GF-D8 (cell line): ENCODE measurements around the gene AKAP12.

ENCODE experiments used
- DNase-seq: peaks from one replicate; lab custom pipeline; 2025; lab: John Stamatoyannopoulos, UW

The AKAP12 gene

DNA sequence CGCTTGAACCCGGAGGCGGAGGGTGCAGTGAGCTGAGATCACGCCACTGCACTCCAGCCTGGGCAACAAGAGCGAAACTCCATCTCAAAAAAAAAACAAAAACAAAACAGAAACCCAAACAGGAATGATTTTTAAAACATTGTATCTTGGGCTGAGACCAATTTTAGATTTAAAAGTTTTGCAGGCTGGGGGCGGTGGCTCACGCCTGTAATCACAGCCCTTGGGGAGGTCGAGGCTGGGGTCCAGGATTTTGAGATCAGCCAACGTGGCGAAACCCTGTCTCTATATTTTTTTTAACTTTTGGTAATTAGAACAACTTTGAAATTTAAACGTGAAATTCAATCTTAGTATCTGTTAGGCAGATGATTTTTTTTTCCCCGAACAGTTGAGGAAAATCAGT, 70.5 kb downstream of the AKAP12 start:
- no peak for DNase-seq

GRCh38 chr6:151310852-151311767, 71.3 kb downstream of the AKAP12 start:
- peak; percentile 11 for DNase-seq

DNA sequence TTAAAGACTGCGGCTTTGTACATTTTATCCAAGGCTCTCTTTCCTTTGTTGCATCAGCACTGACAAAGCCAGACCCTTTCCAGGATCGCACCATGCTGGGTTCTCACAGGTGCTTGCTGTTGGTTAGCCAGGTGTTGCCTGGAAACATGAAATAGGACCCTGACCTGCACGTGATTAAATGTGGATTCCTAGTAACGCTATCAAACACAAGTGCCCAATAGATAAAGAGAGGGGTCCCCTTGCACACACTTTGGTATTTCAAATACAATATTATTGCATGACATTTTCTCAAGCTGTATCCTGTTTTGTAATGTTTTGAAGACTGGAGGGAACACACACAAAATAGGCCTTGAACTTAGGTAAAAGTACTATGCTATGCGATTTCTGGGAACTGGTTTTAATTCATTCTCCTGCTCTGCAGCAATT, 73.3 kb downstream of the AKAP12 start:
- peak; percentile 63 for DNase-seq

DNA sequence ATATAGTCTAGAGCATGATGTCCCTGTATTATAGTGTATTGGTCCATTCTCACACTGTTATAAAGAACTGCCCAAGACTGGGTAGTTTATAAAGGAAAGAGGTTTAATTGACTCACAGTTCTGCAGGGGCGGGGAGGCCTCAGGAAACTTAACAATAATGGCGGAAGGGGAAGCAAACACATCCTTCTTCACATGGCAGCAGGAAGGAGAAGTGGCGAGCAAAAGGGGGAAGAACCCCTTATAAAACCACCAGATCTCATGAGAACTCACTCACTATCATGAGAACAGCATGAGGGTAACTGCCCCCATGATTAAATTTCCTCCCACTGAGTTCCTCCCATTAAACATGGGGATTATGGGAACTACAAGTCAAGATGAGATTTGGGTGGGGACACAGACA, 75.9 kb downstream of the AKAP12 start:
- peak; percentile 57 for DNase-seq

- DNase-seq, result no peak
Observed at GRCh38 chr6:151317103-151317994, 77.6 kb downstream of the AKAP12 start.

DNA sequence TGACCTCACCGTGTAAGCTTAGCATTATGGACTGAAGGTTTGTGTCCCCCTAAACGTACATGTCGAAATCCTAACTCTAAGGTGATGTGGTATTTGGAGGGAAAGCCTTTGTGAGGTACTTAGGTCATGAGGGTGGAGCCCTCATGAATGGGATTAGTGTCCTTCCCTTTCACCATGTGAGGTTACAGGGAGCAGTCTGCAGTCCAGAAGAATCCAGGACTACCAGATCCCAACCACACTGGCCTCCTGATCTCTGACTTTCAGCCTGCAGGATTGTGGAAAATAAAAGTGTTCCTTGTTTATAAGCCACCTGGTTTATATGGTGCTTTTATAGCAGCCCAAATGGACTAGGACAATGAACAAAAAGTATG, 78.2 kb downstream of the AKAP12 start:
- no peak for DNase-seq

- DNase-seq, result no peak
Observed at GRCh38 chr6:151320140-151320539, 80.4 kb downstream of the AKAP12 start.

DNA sequence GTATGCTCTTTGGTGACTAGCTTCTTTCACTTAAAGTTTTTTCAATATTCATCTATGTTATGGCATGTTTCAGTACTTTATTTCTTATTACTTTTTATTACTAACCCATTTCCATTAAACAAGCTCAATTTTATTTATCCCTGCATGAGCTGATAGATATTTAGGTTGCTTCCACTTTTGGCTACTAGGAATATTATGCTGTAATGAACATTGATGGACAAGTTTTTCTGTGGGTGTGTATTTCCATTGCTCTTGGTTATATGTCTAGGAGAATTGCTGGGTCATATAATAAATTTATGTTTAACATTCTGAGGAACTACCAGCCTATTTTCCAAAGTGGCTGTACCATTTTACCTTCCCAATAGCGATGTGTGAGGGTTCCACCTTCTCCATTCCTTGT, 81.7 kb downstream of the AKAP12 start:
- no peak for DNase-seq

DNA sequence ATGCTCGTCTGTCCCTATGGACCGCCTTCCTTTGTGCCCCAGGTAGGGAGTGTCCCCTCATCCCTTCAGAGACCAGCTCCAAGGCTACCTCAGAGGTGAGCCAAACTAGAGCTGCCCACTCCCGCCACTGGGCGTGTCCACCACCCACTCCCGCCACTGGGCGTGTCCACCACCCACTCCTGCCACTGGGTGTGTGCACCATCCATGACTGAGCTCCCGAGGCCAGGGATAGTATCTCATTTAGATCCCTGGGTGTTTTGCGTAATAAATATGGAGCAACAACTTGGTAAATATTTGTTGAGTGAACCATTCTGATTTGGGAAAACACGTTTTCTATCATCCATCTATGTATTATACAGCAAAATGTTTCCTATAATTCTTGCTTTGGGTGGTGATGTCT, 82.8 kb downstream of the AKAP12 start:
- no peak for DNase-seq

DNA sequence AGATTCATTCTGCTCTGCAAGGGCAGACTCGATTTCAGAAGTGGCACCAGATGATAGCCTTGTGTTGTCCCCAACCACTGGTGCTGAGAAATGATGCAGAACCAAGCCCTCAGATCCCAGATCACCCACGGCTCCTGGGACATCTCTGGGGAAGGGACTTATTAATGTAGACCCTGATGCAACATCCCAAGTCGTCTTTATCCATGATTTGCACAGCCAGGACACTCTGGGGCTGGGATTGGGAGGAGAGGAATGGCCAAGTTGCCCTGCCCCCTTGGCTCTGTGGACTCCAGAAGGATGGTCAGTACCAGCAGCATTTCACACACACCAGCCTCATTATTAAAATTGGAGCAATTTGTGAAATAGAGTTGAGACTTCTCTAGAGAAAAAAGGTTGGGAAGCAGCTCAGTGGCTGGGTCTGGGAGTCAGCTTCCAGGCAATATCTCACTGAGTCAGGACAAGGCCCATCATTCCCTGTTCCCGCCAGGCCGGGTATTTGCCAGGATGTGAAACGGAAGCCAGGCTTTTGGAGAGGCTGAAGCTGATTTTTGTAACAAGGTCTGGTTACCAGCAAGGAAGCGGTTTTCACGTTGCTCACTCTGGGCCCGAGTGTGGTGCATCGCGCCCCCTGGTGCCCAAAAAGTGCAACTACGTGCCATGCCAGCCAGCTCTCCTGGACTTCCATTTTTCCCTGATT, 84.2 kb downstream of the AKAP12 start:
- no peak for DNase-seq

- no peak for DNase-seq
Observed at GRCh38 chr6:151324488-151324825, 84.7 kb downstream of the AKAP12 start.

DNA sequence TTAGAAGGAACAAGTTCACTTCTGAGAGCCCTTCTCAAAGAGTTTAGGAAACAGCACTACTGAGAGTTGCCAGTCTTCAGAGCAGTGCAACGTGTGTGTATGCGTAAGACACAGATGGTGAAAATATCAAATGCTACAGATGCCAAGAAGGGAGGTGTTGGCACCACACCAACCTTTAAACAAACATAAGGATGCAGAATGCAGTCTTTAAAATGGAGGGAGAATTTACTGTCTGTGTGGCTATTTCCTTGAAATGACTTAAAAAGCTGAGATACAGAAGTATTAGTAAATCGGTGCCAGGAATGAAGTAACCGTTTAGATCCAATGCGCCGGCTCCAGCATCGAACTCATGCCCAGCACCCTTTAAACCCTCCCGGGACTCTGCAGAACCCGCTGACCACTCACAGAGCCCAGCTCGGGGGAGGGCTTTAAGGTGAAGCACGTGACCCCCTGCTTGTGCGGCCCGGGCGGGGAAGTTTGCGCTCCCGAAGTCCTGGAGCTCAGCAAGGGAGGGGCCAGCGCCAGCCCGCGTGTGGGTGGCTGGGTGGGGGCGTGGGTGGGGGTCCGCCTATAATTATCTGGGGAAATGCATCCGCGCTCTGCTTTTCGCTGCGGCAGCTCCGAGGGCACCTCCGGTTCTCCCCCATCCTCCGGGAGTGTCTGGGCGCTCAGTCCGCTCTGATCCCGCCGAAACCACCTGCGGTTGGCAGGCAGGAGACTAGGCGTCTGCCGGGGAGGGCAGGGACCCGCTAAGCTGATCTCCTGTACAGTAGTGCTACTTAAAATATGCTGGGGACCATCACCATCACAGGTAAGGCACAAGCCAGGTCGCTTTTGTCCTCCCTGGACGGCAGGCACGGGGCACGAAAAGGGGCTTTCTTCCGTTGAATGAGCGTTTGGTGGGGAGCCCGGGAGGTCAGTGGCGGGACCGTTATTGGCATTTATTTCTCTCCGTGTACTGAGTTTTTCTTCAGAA, 85.6 kb downstream of the AKAP12 start:
- no peak for DNase-seq

GRCh38 chr6:151326116-151326825, 86.5 kb downstream of the AKAP12 start:
- no peak for DNase-seq

DNA sequence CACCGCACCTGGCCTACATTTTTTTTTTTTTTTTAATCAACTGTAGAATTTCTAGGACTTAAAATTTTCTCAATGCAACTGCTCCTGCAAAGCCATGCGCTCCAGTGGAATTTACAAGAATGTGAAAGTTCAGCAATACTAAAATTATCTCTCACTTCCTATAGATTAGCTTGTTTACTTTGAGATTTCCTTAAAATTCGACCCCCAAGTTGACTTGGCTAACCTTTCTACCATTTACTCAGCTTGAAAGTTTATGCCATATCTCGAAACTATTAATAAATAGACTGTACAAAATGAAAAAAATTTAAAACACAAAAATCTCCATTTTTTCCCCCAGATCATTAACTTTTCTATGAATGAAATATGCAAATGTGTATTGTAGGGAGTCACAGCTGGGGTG, 87.3 kb downstream of the AKAP12 start:
- DNase-seq, result no peak

- no peak for DNase-seq
Observed at GRCh38 chr6:151330130-151330696, 90.4 kb downstream of the AKAP12 start.

DNA sequence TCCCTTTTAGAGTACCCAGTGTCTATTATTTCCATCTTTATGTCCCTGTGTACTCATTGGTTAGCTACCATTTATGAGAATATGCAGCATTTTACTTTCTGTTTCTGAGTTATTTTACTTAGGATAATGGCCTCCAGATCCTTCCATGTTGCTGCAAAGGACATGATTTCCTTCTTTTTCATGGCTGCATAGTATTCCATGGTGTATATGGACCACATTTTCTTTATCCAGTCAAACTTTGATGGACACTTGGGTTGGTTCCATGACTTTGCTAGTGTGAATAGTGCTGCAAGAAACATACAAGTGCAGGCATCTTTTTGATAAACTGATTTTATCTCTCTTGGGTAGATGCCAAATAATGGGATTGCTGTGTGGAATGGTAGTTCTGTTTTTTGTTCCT, 96.2 kb downstream of the AKAP12 start:
- no peak for DNase-seq

- no peak for DNase-seq
Observed at GRCh38 chr6:151338651-151339200, 99.0 kb downstream of the AKAP12 start.

DNA sequence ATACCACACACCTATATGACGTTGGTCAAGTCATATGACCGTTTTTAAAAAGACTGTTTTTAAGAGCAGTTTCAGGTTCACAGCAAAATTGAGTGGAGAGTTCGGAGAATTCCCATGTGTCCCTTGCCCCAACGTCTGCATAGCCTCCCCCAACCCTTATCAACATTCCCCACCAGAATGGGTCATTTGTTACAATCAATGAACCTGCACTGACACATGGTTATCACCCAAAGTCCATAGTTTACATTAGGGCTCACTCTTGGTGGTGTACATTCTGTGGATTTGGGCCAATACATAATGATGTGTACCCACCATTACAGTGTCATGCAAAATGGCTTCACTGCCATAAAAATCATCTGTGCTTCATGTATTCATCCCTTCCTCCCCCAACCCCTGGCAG, 99.6 kb downstream of the AKAP12 start:
- DNase-seq, result no peak

DNA sequence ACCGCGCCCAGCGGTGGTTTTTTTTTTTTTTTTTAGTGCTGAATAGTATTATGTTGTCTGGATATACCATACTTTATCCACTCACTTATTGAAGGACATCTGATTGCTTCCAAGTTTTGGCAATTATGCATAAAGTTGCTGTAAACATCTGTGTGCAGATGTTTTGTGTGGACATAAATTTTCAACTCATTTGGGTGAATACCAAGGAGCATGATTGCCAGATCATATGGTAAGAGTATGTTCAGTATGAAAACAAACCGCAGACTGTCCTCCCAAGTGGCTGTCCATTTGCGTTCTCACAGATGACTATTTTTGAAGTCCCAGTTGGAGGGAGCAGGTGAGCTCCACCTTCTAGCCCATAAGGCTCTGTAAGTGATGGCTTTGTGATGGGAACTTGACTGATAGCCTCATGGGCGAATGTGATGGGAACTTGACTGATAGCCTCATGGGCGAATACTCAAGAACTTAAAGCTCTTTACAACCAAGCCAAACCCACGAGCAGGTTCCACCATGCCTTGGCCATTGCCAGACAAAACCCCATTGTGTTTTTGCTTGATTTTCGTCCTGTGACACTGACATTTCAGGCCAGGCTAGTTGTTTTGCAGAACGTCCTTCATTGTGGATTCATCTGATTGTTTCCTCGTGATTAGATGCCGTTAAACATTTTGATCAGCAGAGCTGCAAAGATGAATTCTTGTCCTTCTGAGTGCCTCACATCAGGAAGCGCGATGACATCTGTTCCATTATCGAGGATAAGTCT, 100.6 kb downstream of the AKAP12 start:
- DNase-seq, result no peak
